Frontal cortex (tissue), 4 donors: ENCODE data around the gene C11orf71. TPM values are rescaled to one million over a fixed set of nuclear protein-coding genes. Genes with fewer than 3 reads are reported as not detected.

Experiments used
- DNase-seq, 2 donors: peaks; one replicate each; pipeline ENCODE4 v3.0.0; 2012; ENCODE audit warnings: low spot score in 2 of 2
- FAIRE-seq: peaks from 2 replicates; lab custom pipeline; 2012; peaks lifted over from hg19 to GRCh38; lab: Jason Lieb, UNC
- total RNA-seq: library from RNA; depleted of rRNA; stranded (reverse); fragments of >200 nt; gene quantifications from one replicate; pipeline ENCODE4 v1.2.3, GENCODE V29; 2014
- donor health status: control.
- donor health status: control.
- donor health status: control.

The C11orf71 gene
- total RNA-seq, 1 donor from 2014 or later, result 13.9 TPM

- DNase-seq (no peak), FAIRE-seq (no peak)
These were observed 33.7 kb downstream of the C11orf71 start for GRCh38 chr11:114366331-114367243.

- DNase-seq (no peak), FAIRE-seq (no peak)
These were observed 37.4 kb downstream of the C11orf71 start for GRCh38 chr11:114362958-114363357.

- no peak for FAIRE-seq
- no peak for DNase-seq
These were observed 38.0 kb downstream of the C11orf71 start for GRCh38 chr11:114362326-114362725.

- no peak for FAIRE-seq
- DNase-seq, result no peak
These were observed 41.0 kb downstream of the C11orf71 start for GRCh38 chr11:114359342-114359741.

- FAIRE-seq (no peak), DNase-seq (no peak)
These were observed 41.6 kb downstream of the C11orf71 start for GRCh38 chr11:114358716-114359115.

- DNase-seq, result no peak
- FAIRE-seq, result no peak
These were observed 46.2 kb downstream of the C11orf71 start for GRCh38 chr11:114354076-114354475.

GRCh38 chr11:114353443-114353842 is 46.9 kb downstream of the C11orf71 start:
- DNase-seq, result no peak
- FAIRE-seq, result no peak

- FAIRE-seq (no peak), DNase-seq (no peak)
These were observed 50.3 kb downstream of the C11orf71 start for GRCh38 chr11:114350022-114350421.

Other genes with a start within 250 kb of the C11orf71 start
- 0.41 TPM for gene NNMT, start 104.1 kb downstream of the C11orf71 start, total RNA-seq
- gene RBM7, start 155 bp upstream of the C11orf71 start, total RNA-seq, result 25.7 TPM
- 32.2 TPM for gene REXO2, start 39.0 kb upstream of the C11orf71 start, total RNA-seq
- not detected for gene NXPE1, start 159.4 kb upstream of the C11orf71 start, total RNA-seq
- not detected for gene NXPE4, start 195.3 kb upstream of the C11orf71 start, total RNA-seq